ENCODE results near the gene ZDHHC16. TPM values are rescaled to one million over a fixed set of nuclear protein-coding genes. Genes with fewer than 3 reads are reported as not detected.

ZDHHC16 gene
- polyA plus RNA-seq, 1 donor (not counting 4 experiments of a cell fraction or from before 2014, with no cell fraction given): 67.8 TPM

- FAIRE-seq (no peak), DNase-seq (ENCODE audit: low read depth, low spot score) (no peak)
- Histone ChIP-seq H3K27ac (ENCODE audit: control insufficient read depth, insufficient read depth, low read length) (no peak overlapping the region), H3K9ac (ENCODE audit: control insufficient read depth, extremely low read depth, insufficient read depth, low read length) (no peak overlapping the region), H3K4me3 (ENCODE audit: control insufficient read depth in 2 of 3, extremely low read depth in 1 of 3, insufficient read depth in 2 of 3, low read depth in 1 of 3, low read length in 3 of 3) (no peak overlapping the region), H3K4me1 (ENCODE audit: control insufficient read depth, extremely low read depth, insufficient read depth, low read length) (peaks cover 9% of the 10 kb centered on the region), H3K4me2 (ENCODE audit: control insufficient read depth, extremely low read depth, insufficient read depth, low read depth, low read length) (no peak overlapping the region), H4K20me1 (ENCODE audit: control insufficient read depth, extremely low read depth, insufficient read depth, low read length) (no peaks in the 10 kb centered on the region), H2AFZ (ENCODE audit: control insufficient read depth, low read length) (no peak overlapping the region), H3K27me3 (ENCODE audit: control insufficient read depth, extremely low read depth, insufficient read depth, low read length) (no peaks in the 10 kb centered on the region), H3K79me2 (ENCODE audit: control insufficient read depth, insufficient read depth, low read length) (peaks cover 51% of the 10 kb centered on the region), H3K9me3 (ENCODE audit: control insufficient read depth, low read depth, low read length) (no peaks in the 10 kb centered on the region), H3K36me3 (ENCODE audit: control insufficient read depth in 2 of 2, extremely low read depth in 1 of 2, insufficient read depth in 2 of 2, low read length in 2 of 2) (peaks cover 35 to 38% of the 10 kb centered on the region in 2 experiments), H3K9me1 (ENCODE audit: control insufficient read depth, extremely low read depth, insufficient read depth, low read length) (peaks cover 2% of the 10 kb centered on the region)
- no peak for TF ChIP-seq CTCF (optimal IDR thresholded peaks at IDR 0.05 in 1 of 3, IDR thresholded peaks at IDR 0.05 in 1 of 3, conservative IDR thresholded peaks at IDR 0.05 in 1 of 3; ENCODE audit: extremely low read depth in 1 of 3, insufficient read depth in 2 of 3, low read length in 3 of 3)
- no peak for TF ChIP-seq EZH2 (IDR thresholded peaks at IDR 0.05; ENCODE audit: low read length)
- dilution Hi-C loops (cut with MboI; ENCODE audit: extremely low pct_ligation_motif_present, low sequenced_read_pairs): no loop called here
Observed at GRCh38 chr10:97452352-97452751, 6.4 kb downstream of the ZDHHC16 start.

- H3K9me3 ChIP-seq (ENCODE audit: control insufficient read depth, low read depth, low read length): no peaks in the 10 kb centered on the region
- H2AFZ ChIP-seq (ENCODE audit: control insufficient read depth, low read length): no peak overlapping the region
- peaks cover 5% of the 10 kb centered on the region for H3K4me1 ChIP-seq (ENCODE audit: control insufficient read depth, extremely low read depth, insufficient read depth, low read length)
- peaks cover 2% of the 10 kb centered on the region for H3K9me1 ChIP-seq (ENCODE audit: control insufficient read depth, extremely low read depth, insufficient read depth, low read length)
- H3K4me3 ChIP-seq (ENCODE audit: control insufficient read depth in 2 of 3, extremely low read depth in 1 of 3, insufficient read depth in 2 of 3, low read depth in 1 of 3, low read length in 3 of 3): no peak overlapping the region
- peaks cover 46 to 56% of the 10 kb centered on the region in 2 experiments for H3K36me3 ChIP-seq (ENCODE audit: control insufficient read depth in 2 of 2, extremely low read depth in 1 of 2, insufficient read depth in 2 of 2, low read length in 2 of 2)
- H3K27ac ChIP-seq (ENCODE audit: control insufficient read depth, insufficient read depth, low read length): no peak overlapping the region
- no peak overlapping the region for H3K9ac ChIP-seq (ENCODE audit: control insufficient read depth, extremely low read depth, insufficient read depth, low read length)
- H4K20me1 ChIP-seq (ENCODE audit: control insufficient read depth, extremely low read depth, insufficient read depth, low read length): no peaks in the 10 kb centered on the region
- no peak for FAIRE-seq
- TF ChIP-seq CTCF (optimal IDR thresholded peaks at IDR 0.05 in 1 of 3, IDR thresholded peaks at IDR 0.05 in 1 of 3, conservative IDR thresholded peaks at IDR 0.05 in 1 of 3; ENCODE audit: extremely low read depth in 1 of 3, insufficient read depth in 2 of 3, low read length in 3 of 3): no peak
- no peak for TF ChIP-seq EZH2 (IDR thresholded peaks at IDR 0.05; ENCODE audit: low read length)
- no peak for DNase-seq (ENCODE audit: low read depth, low spot score)
- dilution Hi-C loops (cut with MboI; ENCODE audit: extremely low pct_ligation_motif_present, low sequenced_read_pairs): no loop called here
- H3K79me2 ChIP-seq (ENCODE audit: control insufficient read depth, insufficient read depth, low read length): peaks cover 30% of the 10 kb centered on the region
- no peak overlapping the region for H3K4me2 ChIP-seq (ENCODE audit: control insufficient read depth, extremely low read depth, insufficient read depth, low read depth, low read length)
- no peaks in the 10 kb centered on the region for H3K27me3 ChIP-seq (ENCODE audit: control insufficient read depth, extremely low read depth, insufficient read depth, low read length)
Observed at GRCh38 chr10:97454330-97455036, 8.5 kb downstream of the ZDHHC16 start.
